DND-41 (cell line): ENCODE results near the gene PPP1R14D.

Source experiments
- CTCF ChIP-seq: IDR thresholded peaks from 2 replicates; pipeline ENCODE4 v1.5.1; 2012; ENCODE audit warnings: borderline replicate concordance, low read length, moderate library complexity, mild to moderate bottlenecking; ENCODE audit not compliant: poor library complexity, severe bottlenecking; ENCODE audit errors: extremely low read depth
- EZH2 ChIP-seq: IDR thresholded peaks from 3 replicates; pipeline ENCODE4 v1.6.1; 2012; ENCODE audit warnings: borderline replicate concordance, low read depth, mild to moderate bottlenecking, moderate library complexity, low read length, inconsistent platforms; ENCODE audit not compliant: severe bottlenecking

DNA sequence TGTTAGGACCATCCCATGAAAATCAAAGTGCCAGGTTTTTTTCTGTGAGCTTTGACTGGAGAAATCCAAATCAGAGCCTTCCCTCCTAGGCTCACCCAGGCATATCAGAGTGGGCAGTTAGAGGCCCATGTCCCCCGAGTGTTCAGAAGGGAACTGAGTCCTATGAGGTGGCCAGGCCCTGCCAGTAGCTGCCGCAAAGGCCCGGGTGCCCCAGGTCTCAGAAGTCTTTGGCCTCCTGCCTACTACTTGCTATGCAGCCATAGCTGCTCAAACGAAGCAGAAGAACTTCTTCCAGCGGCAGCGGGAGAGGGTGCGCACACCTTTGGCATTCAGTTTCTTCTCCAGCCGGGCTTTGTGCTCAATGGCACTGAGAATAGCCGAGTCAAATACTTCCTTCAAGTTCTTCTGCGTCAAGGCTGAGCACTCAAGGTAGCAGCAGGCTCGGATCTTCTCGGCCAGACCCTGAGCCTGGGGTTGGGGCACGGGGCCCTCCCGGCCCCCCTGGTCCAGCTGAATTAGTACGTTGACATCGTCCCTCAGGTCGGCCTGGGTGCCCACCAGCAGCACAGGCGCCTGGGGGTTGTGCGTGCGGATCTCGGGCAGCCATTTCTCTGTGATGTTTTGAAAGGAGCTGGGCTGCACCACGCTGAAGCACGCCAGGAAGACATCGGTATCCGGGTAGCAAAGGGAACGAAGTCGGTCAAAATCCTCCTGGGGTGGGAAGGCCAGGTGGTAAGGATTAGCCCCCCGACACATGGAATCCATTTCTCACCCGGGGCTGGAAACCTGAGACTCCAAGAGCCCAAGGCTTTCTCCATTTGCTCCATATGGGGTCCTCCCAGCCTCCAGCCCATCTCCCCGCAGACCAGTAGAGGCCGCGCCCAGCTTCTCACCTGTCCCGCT lies 44.5 kb upstream of the PPP1R14D start:
- no peak for TF ChIP-seq CTCF
- TF ChIP-seq EZH2: no peak
